HEK293 (cell line): ENCODE measurements around the gene SART1.

Experiments
- CTCF ChIA-PET: fragments of 350-600 bp; formaldehyde crosslinking; extraction: SDS; loops from one replicate; lab custom pipeline; 2021; ENCODE audit warnings: antibody characterized with exemption; lab: Yijun Ruan, JAX
- POLR2A ChIA-PET: fragments of 300-600 bp; formaldehyde crosslinking; extraction: SDS; loops from one replicate; lab custom pipeline; 2020; ENCODE audit warnings: antibody characterized with exemption, inconsistent platforms; lab: Yijun Ruan, JAX
- H3K27ac ChIP-seq: fragments of 200-500 bp; sonication (Bioruptor generic); 2 replicates; pipeline ENCODE4 v1.5.1; 2014; ENCODE audit warnings: low read depth, low read length, control low read depth, inconsistent platforms; ENCODE audit errors: extremely low read depth
- H3K36me3 ChIP-seq, 2 experiments: fragments of 200-500 bp in 1 of 2; sonication (Bioruptor generic) in 1 of 2; 1 replicate in 1 of 2; 2 replicates in 1 of 2; pipeline ENCODE4 v1.5.1; 2014 to 2017; ENCODE audit warnings: inconsistent platforms in 2 of 2, low read length in 2 of 2; ENCODE audit not compliant: control insufficient read depth in 2 of 2, insufficient read depth in 1 of 2
- H3K4me1 ChIP-seq: fragments of 200-500 bp; sonication (Bioruptor generic); 2 replicates; pipeline ENCODE4 v1.5.1; 2014; ENCODE audit warnings: mild to moderate bottlenecking, low read length, inconsistent platforms; ENCODE audit not compliant: control insufficient read depth, insufficient read depth
- H3K4me3 ChIP-seq: 2 replicates; pipeline ENCODE4 v1.5.1; 2011; ENCODE audit warnings: low read depth, mild to moderate bottlenecking, control low read depth, low read length, moderate library complexity
- H3K9me3 ChIP-seq: fragments of 200-500 bp; sonication (Bioruptor generic); 2 replicates; pipeline ENCODE4 v1.5.1; 2014; ENCODE audit warnings: low read depth, low read length, inconsistent platforms; ENCODE audit not compliant: control insufficient read depth, insufficient read depth
- BCL11A ChIP-seq: fragments of 450-650 bp; formaldehyde crosslinking; IDR thresholded peaks from 2 replicates; pipeline ENCODE4 v1.5.1; 2016; ENCODE audit warnings: low read depth, missing biosample characterization, missing genetic modification characterization
- GLI2 ChIP-seq: fragments of 450-650 bp; formaldehyde crosslinking; IDR thresholded peaks from 2 replicates; pipeline ENCODE4; 2017; ENCODE audit warnings: missing biosample characterization, missing genetic modification characterization, low read depth, borderline replicate concordance
- GLI4 ChIP-seq: fragments of 450-650 bp; formaldehyde crosslinking; IDR thresholded peaks from 2 replicates; pipeline ENCODE4 v1.5.1; 2016; ENCODE audit warnings: missing biosample characterization, missing genetic modification characterization
- KLF10 ChIP-seq: fragments of 450-650 bp; IDR thresholded peaks from 2 replicates; pipeline ENCODE4 v1.5.1; 2018; ENCODE audit warnings: missing biosample characterization, mild to moderate bottlenecking, missing genetic modification characterization
- OSR2 ChIP-seq: fragments of 450-650 bp; formaldehyde crosslinking; IDR thresholded peaks from 2 replicates; pipeline ENCODE4 v1.5.1; 2016; ENCODE audit warnings: missing biosample characterization, missing genetic modification characterization
- REPIN1 ChIP-seq: fragments of 450-650 bp; formaldehyde crosslinking; IDR thresholded peaks from 2 replicates; pipeline ENCODE4 v1.5.1; 2017; ENCODE audit warnings: missing biosample characterization, missing genetic modification characterization, low read depth
- SCRT2 ChIP-seq: fragments of 450-650 bp; formaldehyde crosslinking; IDR thresholded peaks from 2 replicates; pipeline ENCODE4 v1.5.1; 2016; ENCODE audit warnings: missing biosample characterization, missing genetic modification characterization
- SP3 ChIP-seq: fragments of 450-650 bp; formaldehyde crosslinking; IDR thresholded peaks from 2 replicates; pipeline ENCODE4 v1.5.1; 2016; ENCODE audit warnings: missing biosample characterization, missing genetic modification characterization
- YY2 ChIP-seq: fragments of 450-650 bp; formaldehyde crosslinking; IDR thresholded peaks from 2 replicates; pipeline ENCODE4 v1.5.1; 2016; ENCODE audit warnings: missing biosample characterization, missing genetic modification characterization
- ZFP41 ChIP-seq: fragments of 450-650 bp; formaldehyde crosslinking; IDR thresholded peaks from 2 replicates; pipeline ENCODE4 v1.5.1; 2016; ENCODE audit warnings: missing biosample characterization, missing genetic modification characterization, borderline replicate concordance
- ZNF157 ChIP-seq: fragments of 450-650 bp; formaldehyde crosslinking; IDR thresholded peaks from 2 replicates; pipeline ENCODE4 v1.5.1; 2016; ENCODE audit warnings: missing biosample characterization, missing genetic modification characterization
- ZNF174 ChIP-seq: fragments of 450-650 bp; formaldehyde crosslinking; IDR thresholded peaks from 2 replicates; pipeline ENCODE4 v1.5.0; 2017; ENCODE audit warnings: missing biosample characterization, mild to moderate bottlenecking, missing genetic modification characterization
- ZNF48 ChIP-seq: fragments of 450-650 bp; formaldehyde crosslinking; IDR thresholded peaks from 2 replicates; pipeline ENCODE4 v1.5.1; 2016; ENCODE audit warnings: missing biosample characterization, missing genetic modification characterization
- ZNF510 ChIP-seq: fragments of 450-650 bp; formaldehyde crosslinking; IDR thresholded peaks from 2 replicates; pipeline ENCODE4 v1.5.1; 2018; ENCODE audit warnings: mild to moderate bottlenecking, missing genetic modification characterization, missing biosample characterization; ENCODE audit not compliant: insufficient replicate concordance
- ZNF585B ChIP-seq: fragments of 450-650 bp; formaldehyde crosslinking; IDR thresholded peaks from 2 replicates; pipeline ENCODE4 v1.5.1; 2016; ENCODE audit warnings: missing biosample characterization, missing genetic modification characterization
- ZNF626 ChIP-seq: fragments of 450-650 bp; sonication (Bioruptor Pico); formaldehyde crosslinking; IDR thresholded peaks from 2 replicates; pipeline ENCODE4 v1.5.1; 2018; ENCODE audit warnings: missing biosample characterization, missing genetic modification characterization, inconsistent platforms
- ZNF654 ChIP-seq: fragments of 450-650 bp; formaldehyde crosslinking; IDR thresholded peaks from 2 replicates; pipeline ENCODE4 v1.5.1; 2016; ENCODE audit warnings: low read depth, missing biosample characterization, missing genetic modification characterization
- TF ChIP-seq, protein P1 (sequence below): fragments of 450-650 bp; formaldehyde crosslinking; IDR thresholded peaks from 2 replicates; pipeline ENCODE4 v1.5.1; 2017; ENCODE audit warnings: missing biosample characterization, missing genetic modification characterization
- TF ChIP-seq, protein P2 (sequence below): fragments of 450-650 bp; formaldehyde crosslinking; IDR thresholded peaks from 2 replicates; pipeline ENCODE4 v1.5.1; 2016; ENCODE audit warnings: missing biosample characterization, missing genetic modification characterization
- TF ChIP-seq, protein P3 (sequence below): fragments of 450-650 bp; formaldehyde crosslinking; IDR thresholded peaks from 2 replicates; pipeline ENCODE4 v1.5.1; 2016; ENCODE audit warnings: missing biosample characterization, missing genetic modification characterization
- TF ChIP-seq, protein P4 (sequence below): fragments of 450-650 bp; formaldehyde crosslinking; IDR thresholded peaks from 2 replicates; pipeline ENCODE4 v1.5.1; 2017; ENCODE audit warnings: missing biosample characterization, missing genetic modification characterization

SART1 gene

DNA sequence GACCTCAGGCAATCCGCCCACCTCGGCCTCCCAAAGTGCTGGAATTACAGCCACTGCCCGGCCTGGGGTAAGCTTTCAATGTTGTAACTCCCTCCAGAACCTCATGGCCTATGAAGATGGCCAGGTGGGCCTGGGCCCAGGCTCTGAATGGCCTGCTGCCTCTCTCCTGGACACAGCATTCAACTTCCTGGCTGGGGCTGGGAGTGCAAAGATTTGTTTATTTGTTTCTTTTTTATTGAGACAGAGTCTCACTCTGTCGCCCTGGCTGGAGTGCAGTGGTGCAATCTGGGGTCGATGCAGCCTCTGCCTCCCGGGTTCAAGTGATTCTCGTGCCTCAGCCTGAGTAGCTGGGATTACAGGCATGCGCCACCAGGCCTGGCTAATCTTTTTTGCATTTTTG lies 16.8 kb upstream of the SART1 start:
- H3K4me1 ChIP-seq: no peaks in the 10 kb centered on the region
- H3K4me3 ChIP-seq: no peak overlapping the region
- H3K9me3 ChIP-seq: no peaks in the 10 kb centered on the region
- CTCF ChIA-PET: interaction anchor here (0.7 kb wide), 1 partner anchor 121 kb away, joined by 3 read pairs; no protein-coding TSS in a partner anchor
- H3K27ac ChIP-seq: no peak overlapping the region
- H3K36me3 ChIP-seq: no peaks in the 10 kb centered on the region
- TF ChIP-seq KLF10: no peak
- no peak for TF ChIP-seq BCL11A (tag by site-specific recombination)
- TF ChIP-seq GLI2 (tag by site-specific recombination): no peak
- no peak for TF ChIP-seq ZNF626 (tag by site-specific recombination)
- POLR2A ChIA-PET: interaction anchor here (1.3 kb wide), 1 partner anchor 56 kb away, joined by 3 read pairs; the partner anchor contains the start of gene FIBP

DNA sequence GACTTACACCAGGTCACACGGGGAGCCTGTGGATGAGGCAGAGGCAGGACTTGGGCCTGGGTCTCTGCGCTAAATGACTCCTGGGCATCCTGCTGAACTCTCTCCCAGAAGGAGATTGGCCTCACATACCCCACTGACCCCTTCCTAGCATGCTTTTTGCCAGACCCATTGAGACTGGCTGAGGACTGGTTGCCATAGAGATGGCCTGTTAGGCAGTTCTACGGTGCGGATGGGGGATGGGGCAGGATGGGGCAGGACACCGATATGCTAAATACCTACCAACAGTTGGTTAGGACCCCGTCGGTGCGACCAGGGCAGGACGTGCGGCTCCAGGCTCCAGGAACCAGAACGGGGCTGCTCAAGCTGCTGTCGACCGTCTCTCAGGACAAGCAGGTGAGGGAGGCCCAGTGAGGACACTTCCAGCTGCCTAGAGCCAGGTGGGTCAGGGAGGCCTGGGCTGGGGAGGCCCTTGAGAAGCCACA lies 16.1 kb upstream of the SART1 start, which contains the start of gene TSGA10IP:
TSGA10IP (plus strand) TSS at position 51 of the 482 bp plus-strand sequence; CDS start at position 247, 196 bp downstream.
- H3K27ac ChIP-seq: no peak within 1 kb of the TSS
- no peak within 1 kb of the TSS for H3K4me3 ChIP-seq
- no peaks in the 10 kb centered on the region for H3K9me3 ChIP-seq
- no peaks in the 10 kb centered on the region for H3K36me3 ChIP-seq
- TF ChIP-seq REPIN1 (tag by site-specific recombination): no peak
- TF ChIP-seq ZNF510 (tag by site-specific recombination): no peak
- TF ChIP-seq OSR2 (tag by site-specific recombination): no peak
- TF ChIP-seq YY2 (tag by site-specific recombination): no peak
- TF ChIP-seq, protein P1, sequence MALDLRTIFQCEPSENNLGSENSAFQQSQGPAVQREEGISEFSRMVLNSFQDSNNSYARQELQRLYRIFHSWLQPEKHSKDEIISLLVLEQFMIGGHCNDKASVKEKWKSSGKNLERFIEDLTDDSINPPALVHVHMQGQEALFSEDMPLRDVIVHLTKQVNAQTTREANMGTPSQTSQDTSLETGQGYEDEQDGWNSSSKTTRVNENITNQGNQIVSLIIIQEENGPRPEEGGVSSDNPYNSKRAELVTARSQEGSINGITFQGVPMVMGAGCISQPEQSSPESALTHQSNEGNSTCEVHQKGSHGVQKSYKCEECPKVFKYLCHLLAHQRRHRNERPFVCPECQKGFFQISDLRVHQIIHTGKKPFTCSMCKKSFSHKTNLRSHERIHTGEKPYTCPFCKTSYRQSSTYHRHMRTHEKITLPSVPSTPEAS (tag by site-specific recombination): no peak
- no peak for TF ChIP-seq GLI4 (tag by site-specific recombination)
- TF ChIP-seq, protein P2, sequence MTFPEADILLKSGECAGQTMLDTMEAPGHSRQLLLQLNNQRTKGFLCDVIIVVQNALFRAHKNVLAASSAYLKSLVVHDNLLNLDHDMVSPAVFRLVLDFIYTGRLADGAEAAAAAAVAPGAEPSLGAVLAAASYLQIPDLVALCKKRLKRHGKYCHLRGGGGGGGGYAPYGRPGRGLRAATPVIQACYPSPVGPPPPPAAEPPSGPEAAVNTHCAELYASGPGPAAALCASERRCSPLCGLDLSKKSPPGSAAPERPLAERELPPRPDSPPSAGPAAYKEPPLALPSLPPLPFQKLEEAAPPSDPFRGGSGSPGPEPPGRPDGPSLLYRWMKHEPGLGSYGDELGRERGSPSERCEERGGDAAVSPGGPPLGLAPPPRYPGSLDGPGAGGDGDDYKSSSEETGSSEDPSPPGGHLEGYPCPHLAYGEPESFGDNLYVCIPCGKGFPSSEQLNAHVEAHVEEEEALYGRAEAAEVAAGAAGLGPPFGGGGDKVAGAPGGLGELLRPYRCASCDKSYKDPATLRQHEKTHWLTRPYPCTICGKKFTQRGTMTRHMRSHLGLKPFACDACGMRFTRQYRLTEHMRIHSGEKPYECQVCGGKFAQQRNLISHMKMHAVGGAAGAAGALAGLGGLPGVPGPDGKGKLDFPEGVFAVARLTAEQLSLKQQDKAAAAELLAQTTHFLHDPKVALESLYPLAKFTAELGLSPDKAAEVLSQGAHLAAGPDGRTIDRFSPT (tag by site-specific recombination): no peak
- no peak for TF ChIP-seq ZNF48 (tag by site-specific recombination)
- TF ChIP-seq ZNF585B (tag by site-specific recombination): no peak
- TF ChIP-seq, protein P3, sequence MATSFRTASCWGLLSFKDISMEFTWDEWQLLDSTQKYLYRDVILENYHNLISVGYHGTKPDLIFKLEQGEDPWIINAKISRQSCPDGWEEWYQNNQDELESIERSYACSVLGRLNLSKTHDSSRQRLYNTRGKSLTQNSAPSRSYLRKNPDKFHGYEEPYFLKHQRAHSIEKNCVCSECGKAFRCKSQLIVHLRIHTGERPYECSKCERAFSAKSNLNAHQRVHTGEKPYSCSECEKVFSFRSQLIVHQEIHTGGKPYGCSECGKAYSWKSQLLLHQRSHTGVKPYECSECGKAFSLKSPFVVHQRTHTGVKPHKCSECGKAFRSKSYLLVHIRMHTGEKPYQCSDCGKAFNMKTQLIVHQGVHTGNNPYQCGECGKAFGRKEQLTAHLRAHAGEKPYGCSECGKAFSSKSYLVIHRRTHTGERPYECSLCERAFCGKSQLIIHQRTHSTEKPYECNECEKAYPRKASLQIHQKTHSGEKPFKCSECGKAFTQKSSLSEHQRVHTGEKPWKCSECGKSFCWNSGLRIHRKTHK (tag by site-specific recombination): no peak
- TF ChIP-seq ZNF654: no peak
- no peak for TF ChIP-seq ZNF157 (tag by site-specific recombination)
- TF ChIP-seq SP3 (tag by site-specific recombination): no peak
- TF ChIP-seq ZNF174 (tag by site-specific recombination): no peak
- TF ChIP-seq ZFP41 (tag by site-specific recombination): no peak
- TF ChIP-seq, protein P4, sequence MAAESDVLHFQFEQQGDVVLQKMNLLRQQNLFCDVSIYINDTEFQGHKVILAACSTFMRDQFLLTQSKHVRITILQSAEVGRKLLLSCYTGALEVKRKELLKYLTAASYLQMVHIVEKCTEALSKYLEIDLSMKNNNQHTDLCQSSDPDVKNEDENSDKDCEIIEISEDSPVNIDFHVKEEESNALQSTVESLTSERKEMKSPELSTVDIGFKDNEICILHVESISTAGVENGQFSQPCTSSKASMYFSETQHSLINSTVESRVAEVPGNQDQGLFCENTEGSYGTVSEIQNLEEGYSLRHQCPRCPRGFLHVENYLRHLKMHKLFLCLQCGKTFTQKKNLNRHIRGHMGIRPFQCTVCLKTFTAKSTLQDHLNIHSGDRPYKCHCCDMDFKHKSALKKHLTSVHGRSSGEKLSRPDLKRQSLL (tag by site-specific recombination): no peak
- TF ChIP-seq SCRT2 (tag by site-specific recombination): no peak
- ChIA-PET POLR2A (no interaction called here), CTCF (interaction anchor here (0.7 to 0.9 kb wide), 2 partner anchors 85 to 241 kb away, joined by 3 read pairs; partner anchors contain the start of gene MUS81)
- no peaks in the 10 kb centered on the region for H3K4me1 ChIP-seq
